GM19043 (cell line): ENCODE results near the gene GTF3C5.

Experiments used
- ATAC-seq: cut with Tn5 transposase; IDR thresholded peaks from one replicate; pipeline ENCODE4 v1.9.1; 2021; ENCODE audit warnings: low read depth; ENCODE audit not compliant: unreplicated experiment

GTF3C5 gene

DNA sequence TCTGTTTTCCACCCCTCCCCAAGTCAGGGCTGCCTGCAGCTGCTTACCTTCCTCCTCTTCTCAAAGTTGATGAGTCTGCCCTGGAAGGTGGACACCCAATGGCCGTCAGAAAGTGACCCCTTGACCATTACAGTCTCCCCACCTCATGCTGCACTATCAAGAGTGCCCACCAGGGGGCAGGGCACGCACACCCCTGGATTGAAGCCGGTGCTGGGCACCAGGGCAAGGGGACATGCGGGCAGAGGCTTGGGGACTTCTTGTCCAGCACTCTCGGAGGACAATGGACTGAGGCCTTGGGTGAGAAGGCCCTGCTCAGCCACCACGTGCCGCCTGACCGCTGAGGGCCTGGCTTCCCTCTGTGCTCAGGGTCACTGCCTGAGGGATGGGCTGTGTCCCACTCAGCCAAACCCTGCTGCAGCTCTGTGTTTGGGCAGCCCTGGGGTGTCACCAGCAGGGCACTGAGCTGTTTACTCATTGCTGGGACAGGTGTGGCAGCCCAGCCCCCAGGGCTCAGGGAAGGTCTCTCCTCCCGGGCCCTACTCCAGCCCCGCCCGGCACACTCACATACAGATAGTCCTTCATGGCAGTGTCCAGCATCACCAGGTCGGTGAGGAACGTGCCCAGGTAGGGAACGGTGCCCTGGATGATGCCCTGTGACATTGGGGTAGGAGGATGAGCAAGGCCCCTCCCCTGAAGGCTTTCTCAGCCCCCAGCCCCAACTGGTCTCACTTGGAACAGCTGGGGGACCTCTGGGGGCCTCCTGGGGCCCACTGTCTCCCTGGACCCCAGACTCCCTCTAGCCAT, 72.6 kb downstream of the GTF3C5 start:
- no peak for ATAC-seq

DNA sequence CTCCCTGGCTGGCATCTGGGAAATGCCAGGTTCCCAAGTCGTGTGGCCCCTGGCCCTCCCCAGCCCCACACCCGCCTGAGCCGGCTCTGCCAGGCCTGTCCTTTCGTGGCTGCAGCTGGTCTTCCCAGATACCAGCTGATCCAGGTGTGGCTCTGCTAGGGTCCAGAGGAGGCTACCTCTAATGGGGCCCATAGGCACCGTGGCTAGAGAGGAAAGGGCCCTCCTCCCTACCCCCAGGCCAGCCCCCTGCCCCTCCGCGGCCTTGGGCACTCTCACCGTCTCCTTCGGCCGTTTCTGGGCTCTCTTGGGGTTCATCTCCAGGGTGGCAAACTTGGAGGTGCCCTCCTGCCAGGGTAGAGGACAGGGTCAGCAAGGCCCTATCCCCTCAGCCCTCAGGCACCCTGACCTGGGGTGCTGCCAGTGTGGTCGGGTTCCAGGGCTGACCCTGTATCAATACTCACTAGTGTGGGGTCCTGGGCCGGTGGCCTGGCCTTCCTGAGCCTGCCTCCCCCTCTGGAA, 73.2 kb downstream of the GTF3C5 start:
- ATAC-seq = no peak

DNA sequence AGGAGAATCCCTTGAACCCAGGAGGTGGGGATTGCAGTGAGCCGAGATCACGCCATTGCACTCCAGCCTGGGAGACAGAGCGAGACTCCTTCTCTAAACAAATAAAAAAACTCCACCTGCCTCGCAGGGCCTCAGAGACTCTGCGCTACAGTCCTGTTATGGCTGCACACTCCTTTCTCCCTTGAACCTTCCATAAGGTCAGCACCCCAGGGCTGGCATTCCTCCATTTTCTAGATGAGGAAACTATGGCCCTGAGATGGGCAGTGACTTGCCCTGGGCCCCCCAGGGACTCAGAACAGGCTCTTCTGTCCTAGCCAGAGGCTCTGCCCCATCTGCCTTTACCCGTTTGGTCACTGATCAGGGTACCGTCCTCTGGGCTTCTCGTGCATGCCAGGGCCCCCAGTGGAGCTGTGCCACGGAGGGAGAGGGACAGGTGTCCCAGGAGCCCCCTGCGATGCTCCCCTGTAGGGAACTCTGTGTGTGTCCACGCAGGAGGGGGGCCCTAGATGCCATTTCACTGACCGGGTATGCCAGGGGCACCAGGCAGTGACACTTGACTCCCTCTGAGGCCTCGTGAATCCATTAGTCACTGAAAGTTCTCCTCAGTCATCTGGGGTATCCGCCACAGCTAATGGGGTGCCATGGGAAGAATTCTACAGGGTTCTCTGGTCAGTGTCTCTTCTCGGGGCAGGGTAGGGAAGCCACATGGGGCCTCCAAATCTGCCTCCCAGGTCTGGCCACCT, 74.1 kb downstream of the GTF3C5 start:
- ATAC-seq = no peak

DNA sequence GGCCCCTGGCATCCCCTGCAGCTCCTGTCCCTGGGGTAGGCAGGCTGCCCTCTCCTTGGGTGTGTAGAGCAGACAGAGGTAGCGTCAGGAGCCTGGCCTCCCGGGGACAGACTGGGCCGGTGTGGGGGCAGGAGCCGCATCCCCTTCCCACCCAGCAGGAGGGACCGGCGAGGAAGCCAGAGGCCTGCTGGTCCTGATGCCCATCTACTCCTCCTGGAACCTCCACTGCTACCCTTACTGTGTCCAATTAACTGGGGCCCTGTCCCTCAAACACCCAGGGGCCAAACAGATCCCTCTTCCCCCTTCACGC, 74.6 kb downstream of the GTF3C5 start:
- no peak for ATAC-seq

- no peak for ATAC-seq
These were observed 75.9 kb downstream of the GTF3C5 start for GRCh38 chr9:133106511-133107244.

DNA sequence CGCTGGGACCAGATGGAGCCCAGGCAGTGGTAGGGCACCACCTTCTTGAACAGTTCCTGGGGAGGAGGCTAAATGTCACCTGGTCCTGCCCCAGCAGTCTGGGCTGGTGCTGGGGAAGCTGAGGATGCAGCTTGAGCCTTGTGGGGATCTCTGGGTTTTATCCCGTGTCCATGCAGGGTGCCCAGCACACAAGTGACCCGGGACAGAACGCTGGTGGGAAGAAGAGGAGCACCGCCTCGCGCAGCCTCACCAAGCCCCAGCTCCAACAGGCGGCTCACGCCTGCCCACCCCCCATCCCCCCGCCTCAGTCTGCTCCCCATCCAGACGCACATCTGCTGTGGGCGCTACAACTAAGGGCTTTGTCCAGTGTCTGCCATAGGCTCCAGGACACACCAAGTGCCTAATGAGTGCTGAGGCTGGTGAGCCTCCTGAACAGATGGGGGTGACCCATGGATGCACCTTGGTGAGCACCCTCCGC, 76.5 kb downstream of the GTF3C5 start:
- ATAC-seq = no peak
